ENCODE data around the gene PLXND1.

PLXND1 gene

GRCh38 chr3:129513705-129514104 is 92.8 kb downstream of the PLXND1 start:
- no peak for DNase-seq (ENCODE audit: low read depth in 4 of 4, low spot score in 1 of 4)

GRCh38 chr3:129512595-129512994 is 93.9 kb downstream of the PLXND1 start:
- DNase-seq (ENCODE audit: low read depth in 4 of 4, low spot score in 1 of 4): no peak

- no peak for DNase-seq (ENCODE audit: low read depth in 4 of 4, low spot score in 1 of 4)
Observed at GRCh38 chr3:129507181-129507831, 99.2 kb downstream of the PLXND1 start.

- DNase-seq (ENCODE audit: low read depth in 4 of 4, low spot score in 1 of 4): no peak
Observed at GRCh38 chr3:129506231-129506742, 100.2 kb downstream of the PLXND1 start.

- DNase-seq (ENCODE audit: low read depth in 4 of 4, low spot score in 1 of 4): no peak
Observed at GRCh38 chr3:129505341-129505740, 101.1 kb downstream of the PLXND1 start.
